A673 (cell line): ENCODE measurements around the gene CCDC33. TPM values are rescaled to one million over a fixed set of nuclear protein-coding genes. Genes with fewer than 3 reads are reported as not detected.

Experiments used
- BruUV-seq: library from RNA; stranded (reverse); fragments of 400-500 nt; replicated peaks from 2 replicates; lab custom pipeline; 2021; lab: Mats Ljungman, UMichigan
- CTCF ChIA-PET: fragments of 300-600 bp; sonication (Branson Sonifier 250); formaldehyde crosslinking; loops from one replicate; lab custom pipeline; 2022; ENCODE audit warnings: antibody characterized with exemption; lab: Charles Lee
- POLR2A ChIA-PET: fragments of 300-600 bp; sonication (Branson Sonifier 250); formaldehyde crosslinking; loops from one replicate; lab custom pipeline; 2022; ENCODE audit warnings: antibody characterized with exemption; ENCODE audit not compliant: low non-redundant PET; lab: Charles Lee
- DNase-seq: peaks from one replicate; pipeline ENCODE4 v3.0.0-alpha.2; 2015; ENCODE audit warnings: low spot score
- H3K27ac ChIP-seq: fragments of 200-600 bp; sonication (generic); 2 replicates; pipeline ENCODE4 v1.5.1; 2016; ENCODE audit warnings: mixed run types, low read depth, mild to moderate bottlenecking, mixed read lengths, antibody characterized with exemption, low read length; ENCODE audit not compliant: poor library complexity, severe bottlenecking
- H3K27me3 ChIP-seq: fragments of 200-600 bp; sonication (generic); replicated peaks from 2 replicates; pipeline ENCODE4 v1.6.1; 2017; ENCODE audit warnings: mixed run types, low read depth, mild to moderate bottlenecking, mixed read lengths, antibody characterized with exemption, low read length; ENCODE audit not compliant: insufficient read depth, poor library complexity
- H3K36me3 ChIP-seq: fragments of 200-600 bp; sonication (generic); 2 replicates; pipeline ENCODE4 v1.6.1; 2016; ENCODE audit warnings: mixed run types, mild to moderate bottlenecking, mixed read lengths, antibody characterized with exemption, low read length; ENCODE audit not compliant: insufficient read depth, poor library complexity, severe bottlenecking
- H3K4me1 ChIP-seq: fragments of 200-600 bp; sonication (generic); 2 replicates; pipeline ENCODE4 v1.6.1; 2017; ENCODE audit warnings: mixed run types, mild to moderate bottlenecking, mixed read lengths, antibody characterized with exemption, low read length; ENCODE audit not compliant: insufficient read depth, poor library complexity, severe bottlenecking
- H3K4me3 ChIP-seq: fragments of 200-600 bp; sonication (generic); 2 replicates; pipeline ENCODE4 v1.5.1; 2016; ENCODE audit warnings: low read depth, mixed run types, mild to moderate bottlenecking, mixed read lengths, low read length; ENCODE audit not compliant: poor library complexity, severe bottlenecking
- H3K9me3 ChIP-seq: fragments of 200-600 bp; sonication (generic); 2 replicates; pipeline ENCODE4 v1.6.1; 2016; ENCODE audit warnings: mixed run types, low read depth, mild to moderate bottlenecking, mixed read lengths, antibody characterized with exemption, low read length; ENCODE audit not compliant: poor library complexity, severe bottlenecking
- EZH2 ChIP-seq: fragments of 200-600 bp; sonication (generic); IDR thresholded peaks from 2 replicates; pipeline ENCODE4 v1.6.1; 2017; ENCODE audit warnings: borderline replicate concordance, low read depth, mild to moderate bottlenecking, mixed read lengths, antibody characterized with exemption, low read length; ENCODE audit not compliant: poor library complexity, severe bottlenecking
- intact Hi-C: fragments of 100-400 bp; cut with micrococcal nuclease; formaldehyde crosslinking; loops from one replicate; pipeline ENCODE4 v1.10.0; 2022; ENCODE audit not compliant: unreplicated experiment
- total RNA-seq: library from RNA; stranded (reverse); gene quantifications from 2 replicates; pipeline ENCODE4 v1.2.3, GENCODE V29; 2021
- TF ChIP-seq, protein P1 (sequence below): fragments of 300-800, 200-600 bp; sonication (generic); conservative IDR thresholded peaks from 2 replicates; pipeline ENCODE4 v1.5.1; 2017; ENCODE audit warnings: low read depth, mild to moderate bottlenecking, antibody characterized with exemption, low read length, moderate library complexity, mixed read lengths

Gene CCDC33
- total RNA-seq, 1 experiment from 2014 or later, result not detected

GRCh38 chr15:74201710-74202420, 34.3 kb upstream of the CCDC33 start:
- H3K4me3 ChIP-seq, result no peak overlapping the region
- no peak for DNase-seq

GRCh38 chr15:74202452-74203401, 33.4 kb upstream of the CCDC33 start, which contains the start of gene STRA6:
Gene STRA6 (minus strand): TSS chr15:74202787. CDS start chr15:74202267, 520 bp downstream.
- no peak within 1 kb of the TSS for H3K4me3 ChIP-seq

More at GRCh38 chr15:74201710-74202420, 34.3 kb upstream of the CCDC33 start:
- Histone ChIP-seq H3K9me3 (no peaks in the 10 kb centered on the region), H3K36me3 (no peaks in the 10 kb centered on the region), H3K4me1 (peaks cover 41% of the 10 kb centered on the region), H3K27me3 (no peaks in the 10 kb centered on the region), H3K27ac (peak overlapping the region; percentile 5)
- CTCF ChIA-PET, result no interaction called here
- POLR2A ChIA-PET, result no interaction called here
- no peak for TF ChIP-seq EZH2
- TF ChIP-seq, protein P1, sequence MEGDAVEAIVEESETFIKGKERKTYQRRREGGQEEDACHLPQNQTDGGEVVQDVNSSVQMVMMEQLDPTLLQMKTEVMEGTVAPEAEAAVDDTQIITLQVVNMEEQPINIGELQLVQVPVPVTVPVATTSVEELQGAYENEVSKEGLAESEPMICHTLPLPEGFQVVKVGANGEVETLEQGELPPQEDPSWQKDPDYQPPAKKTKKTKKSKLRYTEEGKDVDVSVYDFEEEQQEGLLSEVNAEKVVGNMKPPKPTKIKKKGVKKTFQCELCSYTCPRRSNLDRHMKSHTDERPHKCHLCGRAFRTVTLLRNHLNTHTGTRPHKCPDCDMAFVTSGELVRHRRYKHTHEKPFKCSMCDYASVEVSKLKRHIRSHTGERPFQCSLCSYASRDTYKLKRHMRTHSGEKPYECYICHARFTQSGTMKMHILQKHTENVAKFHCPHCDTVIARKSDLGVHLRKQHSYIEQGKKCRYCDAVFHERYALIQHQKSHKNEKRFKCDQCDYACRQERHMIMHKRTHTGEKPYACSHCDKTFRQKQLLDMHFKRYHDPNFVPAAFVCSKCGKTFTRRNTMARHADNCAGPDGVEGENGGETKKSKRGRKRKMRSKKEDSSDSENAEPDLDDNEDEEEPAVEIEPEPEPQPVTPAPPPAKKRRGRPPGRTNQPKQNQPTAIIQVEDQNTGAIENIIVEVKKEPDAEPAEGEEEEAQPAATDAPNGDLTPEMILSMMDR, result no peak
- BruUV-seq, result no TSS peak
- intact Hi-C loops, result no loop called here

DNA sequence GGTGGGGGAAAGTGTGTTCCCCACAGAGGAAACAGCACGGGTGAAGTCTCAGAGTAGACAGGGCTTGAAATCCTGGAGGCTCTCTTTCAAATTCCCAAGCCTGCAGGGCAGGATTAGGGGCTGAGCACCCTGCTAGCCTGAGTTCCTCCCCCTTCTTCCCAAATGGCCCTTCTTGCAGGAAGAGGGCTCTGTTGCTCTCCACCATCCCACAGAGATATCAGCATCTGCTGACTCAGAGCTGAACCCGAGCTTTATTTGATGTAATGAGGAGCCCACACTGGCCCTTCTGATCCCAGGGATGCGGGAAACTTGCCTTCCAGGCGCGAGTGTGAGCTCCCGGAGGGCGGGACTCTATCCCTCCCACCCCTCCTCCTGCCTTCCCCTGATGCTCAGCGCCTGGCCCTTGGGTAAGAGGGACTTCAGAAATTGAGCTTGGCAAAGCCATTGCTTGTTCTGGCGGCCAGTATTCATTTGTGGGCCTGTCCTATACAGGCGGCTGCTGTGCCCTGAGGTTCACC, 32.2 kb upstream of the CCDC33 start:
- Histone ChIP-seq H3K4me1 (peaks cover 44% of the 10 kb centered on the region), H3K27me3 (no peaks in the 10 kb centered on the region), H3K27ac (no peak overlapping the region), H3K36me3 (no peaks in the 10 kb centered on the region), H3K4me3 (no peak overlapping the region), H3K9me3 (no peaks in the 10 kb centered on the region)
- BruUV-seq, result no TSS peak
- intact Hi-C loops, result no loop called here
- peak; percentile 70 for DNase-seq
- TF ChIP-seq, protein P1, result no peak
- TF ChIP-seq EZH2, result no peak
- ChIA-PET POLR2A (no interaction called here), CTCF (no interaction called here)

More at GRCh38 chr15:74202452-74203401, 33.4 kb upstream of the CCDC33 start, which contains the start of gene STRA6:
- Histone ChIP-seq H3K9me3 (no peaks in the 10 kb centered on the region), H3K36me3 (no peaks in the 10 kb centered on the region), H3K4me1 (peaks cover 43% of the 10 kb centered on the region), H3K27me3 (no peaks in the 10 kb centered on the region), H3K27ac (peak within 1 kb of the TSS; percentile 5)
- BruUV-seq, result no TSS peak
- DNase-seq, result peak; percentile 71
- TF ChIP-seq, protein P1, result no peak
- TF ChIP-seq EZH2, result no peak
- intact Hi-C loops, result no loop called here
- CTCF ChIA-PET, result interaction anchor here (0.5 kb wide), 1 partner anchor 109 kb away, joined by 4 read pairs; no protein-coding TSS in a partner anchor
- POLR2A ChIA-PET, result no interaction called here
